Karpas-422 (cell line): ENCODE data around the gene KCNQ1. TPM values are rescaled to one million over a fixed set of nuclear protein-coding genes. Genes with fewer than 3 reads are reported as not detected.

Experiments
- DNase-seq: peaks from one replicate; pipeline ENCODE4 v3.0.0-alpha.2; 2015
- H2AFZ ChIP-seq: fragments of 200-600 bp; sonication (generic); 2 replicates; pipeline ENCODE4 v1.6.1; 2014; ENCODE audit warnings: antibody characterized with exemption, low read length, mixed read lengths
- H3K27ac ChIP-seq: fragments of 200-600 bp; sonication (generic); 2 replicates; pipeline ENCODE4 v1.5.1; 2014; ENCODE audit warnings: mild to moderate bottlenecking, low read length, moderate library complexity
- H3K27me3 ChIP-seq: fragments of 200-600 bp; sonication (generic); 2 replicates; pipeline ENCODE4 v1.6.1; 2014; ENCODE audit warnings: low read length, mixed read lengths
- H3K36me3 ChIP-seq: fragments of 200-600 bp; sonication (generic); 2 replicates; pipeline ENCODE4 v1.6.1; 2014; ENCODE audit warnings: low read length, mixed read lengths; ENCODE audit not compliant: insufficient read depth
- H3K4me1 ChIP-seq: fragments of 200-600 bp; sonication (generic); 2 replicates; pipeline ENCODE4 v1.6.1; 2014; ENCODE audit warnings: mild to moderate bottlenecking, low read length, mixed read lengths
- H3K4me2 ChIP-seq: fragments of 200-600 bp; sonication (generic); 2 replicates; pipeline ENCODE4 v1.6.1; 2014; ENCODE audit warnings: low read length, low read depth, mild to moderate bottlenecking; ENCODE audit not compliant: poor library complexity, severe bottlenecking
- H3K4me3 ChIP-seq: fragments of 200-600 bp; sonication (generic); 2 replicates; pipeline ENCODE4 v1.5.1; 2014; ENCODE audit warnings: mild to moderate bottlenecking, antibody characterized with exemption, low read length, mixed read lengths
- H3K79me2 ChIP-seq: fragments of 200-600 bp; sonication (generic); 2 replicates; pipeline ENCODE4 v1.6.1; 2014; ENCODE audit warnings: mild to moderate bottlenecking, low read length, mixed read lengths
- H3K9ac ChIP-seq: fragments of 200-600 bp; sonication (generic); 2 replicates; pipeline ENCODE4 v1.6.0; 2014; ENCODE audit warnings: low read length
- H3K9me2 ChIP-seq: fragments of 200-600 bp; sonication (generic), shearing (Covaris generic); replicated peaks from 2 replicates; pipeline ENCODE4 v1.6.0; 2014; ENCODE audit warnings: mild to moderate bottlenecking, low read length, moderate library complexity; ENCODE audit not compliant: insufficient read depth
- H3K9me3 ChIP-seq: fragments of 300-700, 200-600 bp; sonication (generic); 2 replicates; pipeline ENCODE4 v1.6.1; 2014; ENCODE audit warnings: low read length, mixed read lengths
- H4K20me1 ChIP-seq: fragments of 200-600 bp; sonication (generic); 2 replicates; pipeline ENCODE4 v1.6.1; 2014; ENCODE audit warnings: mild to moderate bottlenecking, antibody characterized with exemption, low read length, low read depth; ENCODE audit not compliant: insufficient read depth
- total RNA-seq: library from RNA; depleted of rRNA; stranded (reverse); fragments of >200 nt; shearing (Covaris generic); gene quantifications from 2 replicates; pipeline ENCODE4 v1.2.3, GENCODE V29; 2014; ENCODE audit warnings: low replicate concordance

The KCNQ1 gene
- total RNA-seq, 1 experiment from 2014 or later: not detected

DNA sequence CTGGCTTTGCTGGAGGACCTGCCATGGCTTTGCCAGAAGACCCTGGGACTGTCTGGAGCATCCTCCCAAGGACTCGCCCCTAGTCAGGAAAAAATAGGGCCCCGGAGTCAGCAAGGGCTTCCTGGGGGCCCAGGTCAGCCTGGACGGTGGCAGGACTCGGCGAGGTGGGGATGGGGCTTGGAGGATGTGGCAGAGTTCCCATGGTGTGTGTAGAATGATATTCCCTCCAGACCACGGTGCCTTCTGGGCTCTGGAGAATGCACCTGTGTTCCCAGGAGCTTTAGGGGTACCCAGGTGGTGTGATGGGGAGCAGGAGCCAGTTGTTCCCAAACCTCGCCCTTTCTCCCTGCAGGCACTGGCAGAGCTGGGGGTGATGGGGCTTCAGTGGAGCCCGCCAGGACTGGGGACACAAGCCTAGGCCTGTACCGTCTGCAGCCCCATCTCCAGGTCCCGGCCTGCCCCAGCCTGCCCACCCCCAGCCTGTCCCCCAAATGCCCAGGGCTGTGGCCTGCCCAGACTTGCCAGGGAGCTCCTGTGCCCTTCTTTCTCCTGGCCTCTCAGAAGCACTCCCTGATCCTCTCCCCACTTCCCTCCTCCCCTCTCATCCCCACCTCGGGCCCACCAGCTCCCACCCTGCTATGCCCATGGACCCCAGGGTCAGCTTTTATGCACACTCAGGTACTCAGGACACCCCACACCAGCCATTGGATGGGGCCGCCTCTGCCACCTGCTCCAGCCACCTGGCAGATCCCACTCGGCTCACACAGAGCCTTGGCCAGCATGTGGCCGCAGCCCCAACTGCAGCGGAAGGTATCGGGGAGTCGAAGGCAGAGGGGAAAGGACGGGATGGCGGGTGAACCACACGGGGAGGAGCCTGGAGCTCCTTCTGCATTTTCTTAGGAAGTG lies 358.6 kb downstream of the KCNQ1 start:
- Histone ChIP-seq H3K79me2 (no peaks in the 10 kb centered on the region), H3K4me3 (no peak overlapping the region), H3K9me2 (no peaks in the 10 kb centered on the region), H3K36me3 (no peaks in the 10 kb centered on the region), H3K27ac (no peak overlapping the region), H4K20me1 (no peaks in the 10 kb centered on the region), H3K9ac (no peak overlapping the region), H3K4me2 (no peak overlapping the region), H3K4me1 (no peaks in the 10 kb centered on the region), H2AFZ (no peak overlapping the region), H3K27me3 (no peaks in the 10 kb centered on the region), H3K9me3 (no peaks in the 10 kb centered on the region)
- DNase-seq: no peak

DNA sequence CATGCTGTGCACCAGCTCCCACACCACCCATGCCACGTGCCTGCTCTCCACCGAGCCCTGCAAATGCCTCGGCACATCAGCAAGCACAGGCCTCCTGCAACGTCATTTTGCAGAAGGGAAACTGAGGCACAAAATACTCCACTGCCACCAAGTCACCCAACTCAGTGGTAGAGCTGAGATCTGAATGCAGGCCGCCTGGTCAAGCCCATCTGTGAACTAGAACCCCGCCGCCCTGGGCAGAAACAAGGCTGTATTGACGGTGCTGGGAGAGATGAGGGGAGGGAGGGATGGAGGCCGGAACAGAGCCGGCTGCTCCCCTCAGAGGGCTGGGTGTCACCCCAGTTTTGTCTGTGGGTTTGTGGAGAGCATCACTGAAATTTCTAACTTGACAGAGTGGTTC lies 359.4 kb downstream of the KCNQ1 start:
- H3K4me2 ChIP-seq: no peak overlapping the region
- no peak overlapping the region for H3K4me3 ChIP-seq
- H3K9me2 ChIP-seq: no peaks in the 10 kb centered on the region

DNA sequence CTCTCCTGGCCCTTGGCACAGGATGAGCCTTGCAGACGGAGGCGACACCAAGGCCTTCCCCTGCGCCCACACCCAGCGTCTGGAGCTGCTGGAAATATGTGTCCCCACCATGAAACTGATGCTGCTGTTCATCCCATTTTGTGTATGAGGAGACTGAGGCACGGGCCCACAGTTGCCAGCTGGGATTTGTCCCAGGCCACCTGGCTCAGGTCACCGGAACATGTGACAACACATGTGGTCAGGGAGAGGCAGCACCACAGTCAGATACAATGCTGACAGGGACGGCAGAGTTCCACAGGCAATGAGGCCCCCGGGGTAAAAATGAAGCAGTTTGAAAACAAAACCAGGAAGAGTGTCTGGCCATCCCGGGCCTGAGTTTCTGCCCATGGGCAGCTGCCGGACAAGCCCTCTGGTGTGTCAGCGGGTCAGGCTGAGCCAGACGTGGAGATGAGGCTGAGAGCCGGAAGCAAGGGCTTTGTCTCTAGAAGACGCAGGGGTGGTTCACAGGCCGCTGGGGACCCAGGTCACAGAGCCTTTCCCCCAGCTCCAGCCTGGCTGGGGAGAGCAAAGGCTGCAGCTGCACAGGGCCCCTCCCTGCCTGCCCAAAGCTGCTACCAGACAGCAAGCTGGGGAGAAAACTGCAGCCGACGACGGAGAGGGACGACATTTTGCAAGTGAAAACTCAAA lies 360.0 kb downstream of the KCNQ1 start:
- Histone ChIP-seq H4K20me1 (no peaks in the 10 kb centered on the region; the same call in 1 of the 2 replicates), H3K4me2 (no peak overlapping the region), H3K9me2 (no peaks in the 10 kb centered on the region), H3K79me2 (no peaks in the 10 kb centered on the region), H3K27me3 (no peaks in the 10 kb centered on the region), H3K36me3 (no peaks in the 10 kb centered on the region), H3K27ac (no peak overlapping the region), H3K4me1 (no peaks in the 10 kb centered on the region), H3K9me3 (no peaks in the 10 kb centered on the region), H3K4me3 (no peak overlapping the region), H2AFZ (no peak overlapping the region), H3K9ac (no peak overlapping the region)
- no peak for DNase-seq

More for the DNA sequence above, 359.4 kb downstream of the KCNQ1 start:
- H3K9me3 ChIP-seq: no peaks in the 10 kb centered on the region
- H4K20me1 ChIP-seq: no peaks in the 10 kb centered on the region; the same call in 1 of the 2 replicates
- H2AFZ ChIP-seq: no peak overlapping the region
- no peak overlapping the region for H3K9ac ChIP-seq
- H3K79me2 ChIP-seq: no peaks in the 10 kb centered on the region
- no peak for DNase-seq
- no peaks in the 10 kb centered on the region for H3K4me1 ChIP-seq
- no peaks in the 10 kb centered on the region for H3K27me3 ChIP-seq
- H3K27ac ChIP-seq: no peak overlapping the region
- no peaks in the 10 kb centered on the region for H3K36me3 ChIP-seq

DNA sequence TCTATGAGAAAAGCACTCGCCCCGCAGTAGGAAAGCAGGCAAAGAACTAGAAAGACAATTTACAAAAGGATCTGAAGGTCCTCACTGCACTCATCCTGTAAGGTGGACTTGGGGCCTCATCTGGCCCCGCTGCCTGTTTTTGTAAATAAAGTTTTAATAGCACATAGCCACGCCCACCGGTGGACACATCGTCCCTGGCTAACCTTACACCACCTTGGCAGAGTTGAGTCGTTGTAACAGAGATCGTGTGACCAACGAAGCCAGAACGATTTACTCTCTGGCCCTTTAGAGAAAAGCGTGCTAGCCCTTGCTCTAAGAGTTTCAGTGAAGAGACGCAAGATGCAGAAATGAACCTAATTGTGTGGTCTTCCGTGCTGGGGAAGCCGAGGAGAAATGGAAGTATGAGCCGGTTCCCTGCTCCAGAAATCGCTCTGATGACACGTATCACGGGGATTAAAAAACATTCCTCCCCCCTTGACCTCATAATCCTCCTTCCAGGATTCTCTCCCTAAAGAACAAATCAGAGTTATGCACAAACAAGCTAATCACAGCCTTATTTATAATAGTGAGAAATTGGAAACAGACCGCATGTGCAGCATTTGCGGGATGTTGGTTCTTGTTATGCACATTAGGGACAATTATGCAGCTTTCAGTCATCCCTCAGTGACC lies 360.7 kb downstream of the KCNQ1 start:
- H3K4me3 ChIP-seq: no peak overlapping the region
- H2AFZ ChIP-seq: no peak overlapping the region
- no peaks in the 10 kb centered on the region for H3K4me1 ChIP-seq
- no peaks in the 10 kb centered on the region for H3K27me3 ChIP-seq
- no peaks in the 10 kb centered on the region for H3K36me3 ChIP-seq
- DNase-seq: no peak
- H3K4me2 ChIP-seq: no peak overlapping the region
- H3K79me2 ChIP-seq: no peaks in the 10 kb centered on the region
- no peak overlapping the region for H3K27ac ChIP-seq
- H3K9me3 ChIP-seq: no peaks in the 10 kb centered on the region
- H3K9ac ChIP-seq: no peak overlapping the region
- no peaks in the 10 kb centered on the region; the same call in 1 of the 2 replicates for H4K20me1 ChIP-seq
- H3K9me2 ChIP-seq: no peaks in the 10 kb centered on the region

DNA sequence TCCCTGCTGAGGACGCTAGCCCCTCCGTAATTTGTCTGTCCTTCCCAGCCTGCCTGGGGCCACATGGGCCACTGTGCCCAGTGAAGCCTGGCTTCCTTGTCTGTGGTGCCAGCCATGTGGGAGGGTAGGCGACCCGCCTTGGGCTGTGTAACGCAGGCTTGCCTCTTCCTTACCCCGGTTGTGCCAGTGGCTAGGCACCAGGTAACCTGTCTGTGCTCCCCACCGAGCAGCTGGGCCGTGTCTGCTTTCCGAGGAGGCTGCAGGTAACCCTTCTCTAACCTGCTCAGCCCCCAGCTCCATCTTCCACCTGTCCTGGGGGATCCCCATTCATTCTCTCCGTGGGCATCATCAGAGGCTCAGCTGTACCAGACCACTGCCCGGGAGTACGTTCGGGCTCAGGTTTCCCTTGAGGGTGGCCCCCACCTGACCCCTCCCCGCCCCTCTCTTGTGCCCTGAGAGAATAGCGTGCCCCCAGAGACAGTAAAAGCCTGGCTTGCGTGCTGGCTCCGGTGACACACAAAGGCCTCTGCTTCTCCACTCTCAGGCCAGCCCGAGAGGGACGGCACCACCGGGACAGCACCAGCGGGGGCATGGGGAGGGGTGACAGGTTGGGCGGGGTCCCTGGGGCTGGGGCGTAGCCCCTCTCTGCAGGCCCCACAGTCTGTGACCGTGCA lies 361.7 kb downstream of the KCNQ1 start:
- Histone ChIP-seq H4K20me1 (no peaks in the 10 kb centered on the region; the same call in 1 of the 2 replicates), H3K27me3 (no peaks in the 10 kb centered on the region), H3K9ac (no peak overlapping the region), H3K36me3 (no peaks in the 10 kb centered on the region), H3K9me2 (no peaks in the 10 kb centered on the region), H3K4me3 (no peak overlapping the region), H3K9me3 (no peaks in the 10 kb centered on the region), H3K79me2 (no peaks in the 10 kb centered on the region), H2AFZ (no peak overlapping the region), H3K27ac (no peak overlapping the region), H3K4me1 (no peaks in the 10 kb centered on the region), H3K4me2 (no peak overlapping the region)
- DNase-seq: no peak

DNA sequence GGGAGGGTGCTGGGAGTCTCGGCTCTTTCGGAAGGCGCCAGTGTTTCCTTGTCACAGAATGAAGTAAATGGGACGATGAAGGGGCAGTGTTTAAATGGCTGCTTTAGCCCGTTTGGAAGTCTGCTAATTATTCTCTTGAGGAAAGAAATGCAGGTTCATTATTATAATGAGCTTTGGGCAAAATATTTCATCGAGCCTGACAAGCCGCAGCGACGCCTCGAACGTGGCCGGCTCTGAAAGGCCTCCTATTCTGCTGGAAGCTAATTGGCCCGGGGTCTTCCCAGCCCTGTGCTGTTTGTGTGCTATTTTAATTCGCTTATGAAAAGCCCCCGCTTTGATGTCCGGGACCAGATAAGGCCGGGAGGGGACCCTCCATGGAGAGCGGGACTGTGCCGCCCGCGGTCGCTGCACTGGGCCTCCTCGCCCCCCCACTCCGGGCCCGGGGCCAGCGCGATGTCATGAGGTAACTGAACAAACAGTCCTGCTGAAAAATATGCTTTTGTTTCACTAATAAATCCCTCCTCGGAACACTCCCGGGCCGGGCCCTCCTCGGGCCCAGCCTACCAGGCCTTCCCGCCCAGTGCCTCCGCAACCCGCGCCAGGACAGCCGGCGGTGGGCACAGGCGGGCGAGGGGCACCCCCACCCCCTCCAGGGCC lies 362.3 kb downstream of the KCNQ1 start:
- Histone ChIP-seq H3K4me2 (no peak overlapping the region), H3K9me3 (no peaks in the 10 kb centered on the region), H3K27ac (no peak overlapping the region), H3K9me2 (no peaks in the 10 kb centered on the region), H3K36me3 (no peaks in the 10 kb centered on the region), H3K79me2 (no peaks in the 10 kb centered on the region), H2AFZ (no peak overlapping the region), H3K27me3 (no peaks in the 10 kb centered on the region), H3K9ac (no peak overlapping the region), H3K4me3 (no peak overlapping the region), H4K20me1 (no peaks in the 10 kb centered on the region; the same call in 1 of the 2 replicates), H3K4me1 (no peaks in the 10 kb centered on the region)
- no peak for DNase-seq

DNA sequence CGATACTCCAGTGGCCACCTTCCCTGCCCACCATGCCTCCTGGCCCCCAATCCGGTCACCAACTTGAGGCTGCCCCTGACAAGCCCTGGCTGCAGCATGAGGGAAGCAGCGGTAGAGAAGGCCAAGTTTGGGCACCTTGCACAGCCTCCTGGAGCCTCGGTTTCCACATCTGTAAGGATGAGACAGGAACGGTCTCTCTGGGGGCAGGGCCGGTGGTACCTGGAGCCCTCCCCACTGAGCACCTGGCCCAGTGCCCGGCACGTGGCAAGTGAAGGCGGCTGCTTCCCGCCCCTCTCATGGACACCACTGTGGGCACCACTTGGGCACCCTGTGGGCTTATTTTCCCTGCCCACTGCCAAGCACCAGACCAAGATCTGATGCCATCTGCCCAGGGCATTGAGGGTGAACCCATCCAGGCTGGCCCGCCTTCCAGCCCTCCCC lies 363.0 kb downstream of the KCNQ1 start:
- no peak overlapping the region for H3K4me3 ChIP-seq
- no peak overlapping the region for H3K9ac ChIP-seq
- no peaks in the 10 kb centered on the region for H3K36me3 ChIP-seq
- no peaks in the 10 kb centered on the region; the same call in 1 of the 2 replicates for H4K20me1 ChIP-seq
- DNase-seq: no peak
- H3K4me1 ChIP-seq: no peaks in the 10 kb centered on the region
- no peaks in the 10 kb centered on the region for H3K27me3 ChIP-seq
- no peak overlapping the region for H2AFZ ChIP-seq
- no peak overlapping the region for H3K4me2 ChIP-seq
- no peak overlapping the region for H3K27ac ChIP-seq
- H3K79me2 ChIP-seq: no peaks in the 10 kb centered on the region
- H3K9me3 ChIP-seq: no peaks in the 10 kb centered on the region
- H3K9me2 ChIP-seq: no peaks in the 10 kb centered on the region
